ENCODE results near the gene OR2G6. TPM values are rescaled to one million over a fixed set of nuclear protein-coding genes. Genes with fewer than 3 reads are reported as not detected.
"Not testable (repeated sequence)": the region's sequence is repeated elsewhere in the genome, so short reads cannot be mapped to it uniquely, and the experiment has no call there.

OR2G6 gene
- not detected for polyA plus RNA-seq

DNA sequence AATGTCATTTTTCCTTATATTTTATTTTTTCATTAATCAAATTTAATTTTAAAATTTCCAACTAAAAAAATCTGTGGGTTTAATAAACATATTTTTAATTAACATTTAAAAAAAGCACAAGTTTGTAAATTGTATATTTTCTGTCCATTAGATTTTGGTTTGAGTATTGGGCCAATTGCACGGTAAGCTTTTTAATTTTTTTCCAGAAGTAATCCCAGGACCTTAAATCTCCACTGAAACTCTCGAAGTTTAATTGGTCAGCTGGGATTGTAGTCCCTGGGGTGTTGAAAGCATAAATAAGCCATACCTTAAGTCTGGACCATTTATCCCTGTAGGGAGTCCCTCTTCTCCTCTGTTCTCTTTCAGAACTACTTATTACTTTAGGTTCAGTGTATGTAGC, at the start of gene OR2G6:
Gene OR2G6, plus strand, starts transcription at position 301 of the 400 bp plus-strand sequence. CDS start 13,574 bp downstream, outside the sequence.
- not testable (repeated sequence) for H3K27ac ChIP-seq (ENCODE audit: low read depth, low read length)
- WGBS, 3 donors = no CpG with 5 or more reads among the region's 2 CpGs

DNA sequence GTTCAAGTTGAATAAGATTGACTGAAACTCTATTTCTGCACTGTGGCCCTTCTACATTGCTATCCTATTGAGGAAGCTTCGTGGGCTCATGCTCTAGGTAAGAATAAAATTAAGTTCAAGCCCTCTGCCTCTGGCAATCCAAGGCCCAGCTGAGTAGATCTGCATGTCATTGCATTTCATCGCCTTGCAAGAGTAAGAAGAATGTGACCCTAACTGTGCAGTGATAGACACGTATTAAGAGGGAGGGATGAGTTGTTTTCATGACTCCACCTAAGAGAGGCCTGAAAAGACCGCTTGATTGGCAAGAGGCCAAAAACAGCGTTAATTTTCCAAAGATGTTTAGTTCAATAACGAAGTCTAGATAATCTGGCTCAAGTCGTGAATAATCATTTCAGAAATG, 48.8 kb upstream of the OR2G6 start:
- H3K27ac ChIP-seq (ENCODE audit: low read depth, low read length) = not testable (repeated sequence)
- WGBS, 3 donors = 69 to 73% (median 71%) methylated on average over 7 of the region's 7 CpGs

DNA sequence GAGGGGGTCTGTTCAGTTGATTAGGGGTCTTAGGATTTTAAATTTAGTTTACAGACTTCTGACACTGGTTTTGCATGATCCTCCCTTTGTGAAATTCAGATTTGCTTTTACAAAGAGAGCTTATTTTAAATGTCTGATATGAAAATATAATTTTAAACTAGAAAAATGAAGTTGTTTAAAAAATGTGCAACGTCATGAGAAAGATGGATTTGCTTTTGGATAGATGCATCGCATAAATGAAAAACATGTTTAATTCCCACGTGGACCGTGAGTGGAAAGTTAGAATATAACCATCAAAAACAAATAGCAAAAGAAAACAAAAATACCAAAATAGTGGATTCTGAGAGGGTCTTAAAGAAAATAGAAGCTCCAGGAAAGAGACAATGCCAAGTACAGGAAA, 36.7 kb upstream of the OR2G6 start:
- 79 to 87% (median 86%) methylated on average over 4 of the region's 4 CpGs for WGBS, 3 donors
- H3K27ac ChIP-seq (ENCODE audit: low read depth, low read length) = no peak overlapping the region

DNA sequence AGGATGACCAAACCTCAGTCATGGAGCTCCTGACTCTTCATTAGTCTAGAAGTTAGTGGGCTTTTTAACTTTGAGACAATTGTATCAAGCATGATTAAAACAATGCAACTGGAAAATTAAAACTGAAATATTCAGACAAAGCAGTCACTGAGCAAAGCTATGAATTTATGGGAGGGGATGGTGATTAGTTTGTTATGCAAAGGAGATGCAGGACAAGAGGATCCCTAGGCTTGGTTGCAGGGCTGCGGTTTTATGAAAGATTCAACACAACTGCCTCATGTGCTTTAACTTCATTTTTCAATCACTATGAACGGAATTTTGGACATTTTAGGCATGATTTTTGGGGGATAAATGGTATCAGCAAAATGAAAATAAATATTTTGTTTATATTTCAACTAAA, 35.8 kb upstream of the OR2G6 start:
- not testable (repeated sequence) for H3K27ac ChIP-seq (ENCODE audit: low read depth, low read length)
- 50 to 74% (median 68%) methylated on average over 2 of the region's 2 CpGs for WGBS, 3 donors

DNA sequence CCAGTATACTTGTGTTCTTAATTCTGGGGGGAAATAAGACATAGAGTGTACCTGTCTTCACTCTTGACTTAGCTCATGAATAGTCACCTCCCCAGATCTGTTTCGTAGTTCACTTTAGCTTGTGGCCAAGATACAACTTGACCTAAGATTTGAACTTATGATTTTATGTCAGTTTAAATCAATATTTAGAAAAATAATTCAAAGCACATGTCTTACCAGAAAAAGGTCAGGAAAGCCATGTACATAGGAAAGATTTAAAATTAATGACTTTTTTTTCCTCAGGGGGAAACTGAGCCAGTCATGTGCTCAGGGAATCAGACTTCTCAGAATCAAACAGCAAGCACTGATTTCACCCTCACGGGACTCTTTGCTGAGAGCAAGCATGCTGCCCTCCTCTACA, 34.8 kb upstream of the OR2G6 start, which contains the start of gene OR2T3:
Gene OR2T3, plus strand, starts transcription at position 301 of the 400 bp plus-strand sequence. Its CDS starts 0 bp downstream, at position 301.
- 66 to 82% (median 78%) methylated on average over 1 to 2 of the region's 2 CpGs for WGBS, 3 donors
- not testable (repeated sequence) for H3K27ac ChIP-seq (ENCODE audit: low read depth, low read length)

DNA sequence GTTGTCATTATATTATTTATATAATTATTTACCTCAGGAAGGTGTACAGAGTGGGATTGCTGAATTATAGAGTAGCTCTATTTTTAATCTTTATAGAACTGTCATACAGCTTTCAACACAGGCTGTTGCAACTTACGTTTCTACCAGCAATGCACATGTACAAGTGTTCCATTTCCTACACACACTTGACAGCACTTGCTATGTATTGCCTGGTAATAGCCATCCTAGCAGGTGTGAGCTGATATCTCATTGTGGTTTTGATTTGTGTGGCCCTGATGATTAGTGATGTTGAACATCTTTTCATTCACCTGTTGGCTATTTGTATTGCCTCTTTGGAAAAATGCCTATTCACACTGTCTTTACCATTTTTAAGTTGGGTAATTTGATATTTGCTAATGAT, 32.2 kb upstream of the OR2G6 start:
- WGBS, 3 donors = no CpG with 5 or more reads among the region's 1 CpG
- not testable (repeated sequence) for H3K27ac ChIP-seq (ENCODE audit: low read depth, low read length)

DNA sequence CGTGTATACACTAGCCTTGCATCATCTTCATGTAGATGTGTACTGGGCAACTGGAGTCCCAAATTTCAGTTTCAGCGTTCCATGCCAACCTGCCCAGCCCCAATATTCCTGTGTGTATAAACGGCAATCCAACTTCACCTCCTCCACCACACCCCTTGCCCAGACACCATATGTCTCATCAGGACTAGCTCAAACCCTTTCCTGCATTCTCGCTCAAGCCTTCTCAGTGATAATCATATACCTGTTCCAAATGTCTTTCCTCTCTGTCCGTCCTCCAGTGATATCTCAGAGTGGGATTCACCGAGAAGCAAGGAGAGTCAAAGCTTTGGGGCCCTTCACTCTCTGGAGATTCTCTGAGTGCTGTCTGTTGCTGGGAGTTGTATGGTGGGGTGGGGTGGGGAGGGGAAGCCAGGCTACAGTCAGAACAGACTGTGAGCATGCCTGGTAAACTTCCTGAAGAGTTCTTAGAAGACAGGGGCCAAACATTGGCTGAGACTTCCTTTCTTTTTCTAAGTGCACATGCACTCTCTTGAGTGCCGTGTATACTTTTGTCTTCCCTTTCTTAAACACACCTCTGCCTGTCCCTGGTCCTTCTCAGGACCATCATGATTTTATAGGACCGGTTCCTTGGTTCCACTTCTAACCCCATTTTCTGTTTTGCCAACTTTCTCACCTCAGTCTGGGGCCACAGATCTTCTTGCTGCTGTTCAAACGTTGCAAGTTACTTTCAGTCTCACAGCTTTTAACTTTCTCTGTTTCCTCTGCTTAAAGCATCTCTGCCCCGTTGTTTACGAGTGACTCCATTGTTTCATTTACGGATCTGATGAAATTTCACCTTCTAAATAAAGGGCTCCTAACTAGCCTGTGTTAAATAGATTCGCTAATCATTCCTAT, 25.9 kb upstream of the OR2G6 start:
- WGBS, 3 donors = 57 to 66% (median 62%) methylated on average over 13 of the region's 13 CpGs
- not testable (repeated sequence) for H3K27ac ChIP-seq (ENCODE audit: low read depth, low read length)

DNA sequence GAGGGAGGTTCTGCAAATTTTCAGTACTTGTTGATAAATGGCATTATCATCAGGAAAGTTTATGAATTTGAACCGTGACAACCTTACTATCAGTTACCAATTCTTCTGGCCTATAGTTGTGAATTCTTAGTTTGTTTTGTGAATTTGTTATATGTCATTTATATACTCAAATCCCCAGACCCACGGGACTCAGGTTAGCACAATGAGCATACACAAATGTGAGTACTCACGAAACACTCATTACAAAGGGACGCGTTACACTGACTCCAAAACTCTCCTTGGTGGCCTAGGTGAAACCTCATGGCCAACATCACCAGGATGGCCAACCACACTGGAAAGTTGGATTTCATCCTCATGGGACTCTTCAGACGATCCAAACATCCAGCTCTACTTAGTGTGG, 19.6 kb upstream of the OR2G6 start, which contains the start of gene OR2T5:
Gene OR2T5, plus strand, starts transcription at position 301 of the 400 bp plus-strand sequence. Its CDS starts 0 bp downstream, at position 301.
- WGBS, 3 donors = 85 to 95% (median 87%) methylated on average over 3 to 4 of the region's 6 CpGs
- H3K27ac ChIP-seq (ENCODE audit: low read depth, low read length) = not testable (repeated sequence)

DNA sequence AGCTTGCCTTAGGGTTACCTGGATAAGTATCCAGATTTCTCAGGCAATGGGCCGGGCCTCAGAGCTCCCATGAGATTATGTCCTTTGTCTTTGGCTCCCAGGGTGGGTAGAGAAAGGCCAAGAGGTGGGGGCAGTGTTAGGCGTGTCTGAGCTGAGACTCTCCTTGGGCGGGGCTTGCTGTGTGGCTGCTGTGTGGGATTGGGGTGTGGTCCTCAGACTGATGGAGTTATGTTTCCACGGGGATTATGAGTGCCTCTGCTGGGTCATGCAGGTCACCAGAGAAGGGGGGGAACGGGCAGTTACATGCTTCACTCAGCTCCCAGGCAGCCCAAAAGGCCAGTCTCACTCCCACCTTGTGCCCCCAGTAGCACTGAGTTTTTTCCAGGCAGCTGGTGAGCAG, 11.2 kb upstream of the OR2G6 start:
- H3K27ac ChIP-seq (ENCODE audit: low read depth, low read length) = not testable (repeated sequence)
- WGBS, 3 donors = no CpG with 5 or more reads among the region's 5 CpGs

DNA sequence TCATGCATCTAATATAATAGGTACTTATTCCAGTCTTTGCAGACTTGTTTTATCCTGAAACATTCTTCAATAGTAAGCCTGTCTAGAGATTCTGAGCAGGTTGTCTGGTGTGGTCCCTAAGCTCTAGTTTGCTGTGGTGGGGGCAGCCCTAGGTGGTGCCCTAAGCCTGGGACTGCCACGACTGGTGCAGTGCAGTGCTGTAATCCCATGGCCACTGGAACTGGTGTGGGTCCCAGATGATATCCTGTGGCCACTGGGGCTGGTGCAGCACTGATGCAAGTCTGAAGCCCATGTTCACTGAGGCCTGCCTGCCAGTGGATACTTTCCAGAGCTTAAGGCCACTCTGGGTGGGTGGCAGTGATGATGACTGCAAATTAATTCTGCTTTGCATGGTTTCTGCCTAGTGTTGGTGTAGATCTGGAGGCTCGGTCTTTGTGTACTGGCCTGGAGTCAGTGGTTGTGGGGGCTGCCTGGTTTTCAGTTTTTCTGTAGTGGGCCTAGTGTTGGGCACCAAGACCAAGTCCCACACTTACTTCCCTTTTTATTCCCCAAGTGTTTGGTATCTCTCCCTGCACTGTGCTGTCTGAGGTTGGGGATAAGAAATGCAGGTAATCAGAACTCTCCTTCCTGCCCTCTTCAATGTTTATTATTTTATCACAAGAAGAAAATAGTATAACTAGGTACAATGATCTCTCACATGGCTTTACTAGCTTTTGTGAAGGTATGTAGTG, 7.4 kb upstream of the OR2G6 start:
- WGBS, 3 donors = 65 to 80% (median 72%) methylated on average over 1 of the region's 2 CpGs
- not testable (repeated sequence) for H3K27ac ChIP-seq (ENCODE audit: low read depth, low read length)

DNA sequence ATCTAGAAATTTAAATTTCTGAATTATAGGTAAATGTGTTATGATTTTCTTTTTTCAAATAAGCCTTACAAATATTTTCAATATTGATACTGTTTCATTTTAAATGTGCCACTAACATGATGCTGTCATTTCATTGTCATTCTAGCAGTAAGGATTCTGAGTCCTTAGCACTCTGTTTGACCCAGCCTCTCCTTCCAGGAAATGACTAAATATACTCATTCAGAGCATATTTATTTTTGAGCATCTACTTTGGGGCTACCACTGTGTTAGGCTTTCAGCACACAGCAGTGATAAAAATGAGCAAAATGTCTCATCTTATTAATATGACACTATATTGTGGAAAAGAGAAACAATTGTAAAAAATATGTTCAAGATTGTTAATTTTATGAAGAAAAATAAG, 2.3 kb downstream of the OR2G6 start:
- not testable (repeated sequence) for H3K27ac ChIP-seq (ENCODE audit: low read depth, low read length)

DNA sequence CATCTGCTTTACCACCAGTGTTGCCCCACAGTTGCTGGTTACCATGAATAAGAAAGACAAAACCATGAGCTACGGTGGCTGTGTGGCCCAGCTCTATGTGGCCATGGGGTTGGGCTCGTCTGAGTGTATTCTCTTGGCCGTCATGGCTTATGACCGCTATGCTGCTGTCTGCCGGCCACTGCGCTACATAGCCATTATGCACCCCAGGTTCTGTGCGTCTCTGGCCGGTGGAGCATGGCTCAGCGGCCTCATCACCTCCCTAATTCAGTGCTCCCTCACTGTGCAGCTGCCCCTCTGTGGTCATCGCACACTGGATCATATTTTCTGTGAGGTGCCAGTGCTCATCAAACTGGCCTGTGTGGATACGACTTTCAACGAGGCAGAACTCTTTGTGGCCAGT, 14.0 kb downstream of the OR2G6 start:
- H3K27ac ChIP-seq (ENCODE audit: low read depth, low read length) = no peak overlapping the region
- 85 to 89% (median 85%) methylated on average over 12 of the region's 12 CpGs for WGBS, 3 donors

DNA sequence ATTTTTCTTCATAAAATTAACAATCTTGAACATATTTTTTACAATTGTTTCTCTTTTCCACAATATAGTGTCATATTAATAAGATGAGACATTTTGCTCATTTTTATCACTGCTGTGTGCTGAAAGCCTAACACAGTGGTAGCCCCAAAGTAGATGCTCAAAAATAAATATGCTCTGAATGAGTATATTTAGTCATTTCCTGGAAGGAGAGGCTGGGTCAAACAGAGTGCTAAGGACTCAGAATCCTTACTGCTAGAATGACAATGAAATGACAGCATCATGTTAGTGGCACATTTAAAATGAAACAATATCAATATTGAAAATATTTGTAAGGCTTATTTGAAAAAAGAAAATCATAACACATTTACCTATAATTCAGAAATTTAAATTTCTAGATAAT, 29.6 kb downstream of the OR2G6 start:
- not testable (repeated sequence) for H3K27ac ChIP-seq (ENCODE audit: low read depth, low read length)

DNA sequence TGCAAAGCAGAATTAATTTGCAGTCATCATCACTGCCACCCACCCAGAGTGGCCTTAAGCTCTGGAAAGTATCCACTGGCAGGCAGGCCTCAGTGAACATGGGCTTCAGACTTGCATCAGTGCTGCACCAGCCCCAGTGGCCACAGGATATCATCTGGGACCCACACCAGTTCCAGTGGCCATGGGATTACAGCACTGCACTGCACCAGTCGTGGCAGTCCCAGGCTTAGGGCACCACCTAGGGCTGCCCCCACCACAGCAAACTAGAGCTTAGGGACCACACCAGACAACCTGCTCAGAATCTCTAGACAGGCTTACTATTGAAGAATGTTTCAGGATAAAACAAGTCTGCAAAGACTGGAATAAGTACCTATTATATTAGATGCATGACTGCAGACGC, 39.5 kb downstream of the OR2G6 start:
- H3K27ac ChIP-seq (ENCODE audit: low read depth, low read length) = not testable (repeated sequence)
- no CpG with 5 or more reads among the region's 2 CpGs for WGBS, 3 donors

DNA sequence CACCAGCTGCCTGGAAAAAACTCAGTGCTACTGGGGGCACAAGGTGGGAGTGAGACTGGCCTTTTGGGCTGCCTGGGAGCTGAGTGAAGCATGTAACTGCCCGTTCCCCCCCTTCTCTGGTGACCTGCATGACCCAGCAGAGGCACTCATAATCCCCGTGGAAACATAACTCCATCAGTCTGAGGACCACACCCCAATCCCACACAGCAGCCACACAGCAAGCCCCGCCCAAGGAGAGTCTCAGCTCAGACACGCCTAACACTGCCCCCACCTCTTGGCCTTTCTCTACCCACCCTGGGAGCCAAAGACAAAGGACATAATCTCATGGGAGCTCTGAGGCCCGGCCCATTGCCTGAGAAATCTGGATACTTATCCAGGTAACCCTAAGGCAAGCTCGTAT, 43.2 kb downstream of the OR2G6 start:
- WGBS, 3 donors = no CpG with 5 or more reads among the region's 6 CpGs
- H3K27ac ChIP-seq (ENCODE audit: low read depth, low read length) = not testable (repeated sequence)

DNA sequence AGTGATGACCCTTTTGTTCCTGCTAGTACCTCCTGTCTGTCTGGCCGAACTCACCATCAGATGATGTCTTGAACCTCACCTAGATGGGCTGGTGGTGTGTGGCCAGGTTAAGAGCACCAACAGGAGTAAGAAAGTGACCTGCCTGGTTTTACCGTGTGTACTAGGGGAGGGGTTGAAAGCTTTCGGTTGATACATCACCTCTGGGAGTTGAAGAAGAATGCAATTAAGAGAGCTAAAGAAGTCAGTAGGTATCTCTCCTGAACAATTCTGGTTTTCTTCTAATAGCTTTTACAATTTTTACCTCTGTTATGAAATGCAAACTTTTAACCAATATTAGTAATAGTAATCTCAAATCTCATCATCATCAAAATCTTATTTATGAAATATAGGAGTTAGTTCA, 54.8 kb downstream of the OR2G6 start, which contains the start of gene OR2T29:
Gene OR2T29, minus strand, starts transcription at position 101 of the 400 bp plus-strand sequence. CDS start 3,281 bp downstream, outside the sequence.
- 64 to 87% (median 84%) methylated on average over 1 to 3 of the region's 3 CpGs for WGBS, 3 donors

DNA sequence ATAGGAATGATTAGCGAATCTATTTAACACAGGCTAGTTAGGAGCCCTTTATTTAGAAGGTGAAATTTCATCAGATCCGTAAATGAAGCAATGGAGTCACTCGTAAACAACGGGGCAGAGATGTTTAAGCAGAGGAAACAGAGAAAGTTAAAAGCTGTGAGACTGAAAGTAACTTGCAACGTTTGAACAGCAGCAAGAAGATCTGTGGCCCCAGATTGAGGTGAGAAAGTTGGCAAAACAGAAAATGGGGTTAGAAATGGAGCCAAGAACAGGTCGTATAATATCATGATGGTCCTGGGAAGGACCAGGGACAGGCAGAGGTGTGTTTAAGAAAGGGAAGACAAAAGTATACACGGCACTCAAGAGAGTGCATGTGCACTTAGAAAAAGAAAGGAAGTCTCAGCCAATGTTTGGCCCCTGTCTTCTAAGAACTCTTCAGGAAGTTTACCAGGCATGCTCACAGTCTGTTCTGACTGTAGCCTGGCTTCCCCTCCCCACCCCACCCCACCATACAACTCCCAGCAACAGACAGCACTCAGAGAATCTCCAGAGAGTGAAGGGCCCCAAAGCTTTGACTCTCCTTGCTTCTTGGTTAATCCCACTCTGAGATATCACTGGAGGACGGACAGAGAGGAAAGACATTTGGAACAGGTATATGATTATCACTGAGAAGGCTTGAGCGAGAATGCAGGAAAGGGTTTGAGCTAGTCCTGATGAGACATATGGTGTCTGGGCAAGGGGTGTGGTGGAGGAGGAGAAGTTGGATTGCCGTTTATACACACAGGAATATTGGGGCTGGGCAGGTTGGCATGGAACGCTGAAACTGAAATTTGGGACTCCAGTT, 57.9 kb downstream of the OR2G6 start:
- H3K27ac ChIP-seq (ENCODE audit: low read depth, low read length) = not testable (repeated sequence)
- 62 to 67% (median 62%) methylated on average over 10 to 11 of the region's 11 CpGs for WGBS, 3 donors

More for the DNA sequence above, 54.8 kb downstream of the OR2G6 start, which contains the start of gene OR2T29:
- not testable (repeated sequence) for H3K27ac ChIP-seq (ENCODE audit: low read depth, low read length)

DNA sequence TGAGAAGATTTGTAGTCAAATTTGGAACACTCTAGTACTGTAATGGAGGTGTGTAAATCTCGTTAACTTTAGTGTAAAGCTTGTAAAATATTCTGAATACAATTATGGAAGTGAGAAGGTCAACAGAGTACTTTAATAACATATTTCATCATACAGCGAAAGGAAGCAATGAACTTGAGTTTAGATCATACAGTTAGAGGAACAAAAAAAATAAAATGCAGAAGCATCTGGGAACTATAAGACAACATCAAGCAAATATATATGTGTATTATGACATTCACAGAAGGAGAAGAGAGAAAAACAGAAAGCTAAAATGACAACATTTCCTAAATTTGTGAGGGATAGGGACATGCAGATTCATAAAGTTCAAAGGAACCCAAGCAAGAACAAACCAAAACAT, 61.2 kb downstream of the OR2G6 start:
- 7 to 73% (median 20%) methylated on average over 2 of the region's 2 CpGs for WGBS, 3 donors
- not testable (repeated sequence) for H3K27ac ChIP-seq (ENCODE audit: low read depth, low read length)

Measured in adipose tissue (tissue), 3 donors.